Measurements from ENCODE around the gene PRKACB. TPM values are rescaled to one million over a fixed set of nuclear protein-coding genes. Genes with fewer than 3 reads are reported as not detected.

PRKACB gene
- total and polyA plus RNA-seq, 10 of the 15 experiments (the other 5 are each of a cell fraction or from before 2014, with no cell fraction given) = 3.1 to 9.0 (median 7.1) TPM; not detected in 1

DNA sequence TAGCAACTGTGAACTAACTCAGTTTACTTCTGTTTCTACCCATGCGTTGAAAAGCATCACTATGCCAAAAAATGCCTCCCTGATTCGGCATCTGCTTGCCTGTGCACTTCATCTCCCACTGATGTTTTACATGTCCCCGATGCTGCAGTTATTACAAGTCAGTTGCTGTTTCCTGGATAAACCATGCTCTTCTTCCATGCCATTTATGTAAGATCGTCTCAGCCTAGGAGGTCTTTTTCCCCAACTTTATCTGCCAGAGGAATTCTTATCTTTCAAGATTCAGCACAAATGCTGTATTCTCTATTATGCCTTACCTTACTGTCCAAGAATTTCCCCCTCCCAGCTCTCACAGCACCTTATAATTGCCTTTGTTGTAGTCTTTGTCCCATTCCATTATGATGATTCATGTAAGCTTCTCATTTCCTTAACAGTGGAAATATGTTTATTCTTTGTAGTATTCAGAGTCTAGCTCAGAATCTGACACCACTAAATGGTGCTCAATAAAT, 30.0 kb downstream of the PRKACB start:
- DNase-seq (ENCODE audit: low read depth, low spot score) = no peak
- intact Hi-C loops (cut with micrococcal nuclease; ENCODE audit: unreplicated experiment) = no loop called here
- RAD21 ChIA-PET (ENCODE audit: unreplicated experiment) = no interaction called here
- Histone ChIP-seq H2AFZ (ENCODE audit: control insufficient read depth, low read depth, low read length) (no peak overlapping the region), H3K4me1 (ENCODE audit: control insufficient read depth, insufficient read depth, low read length) (no peaks in the 10 kb centered on the region), H3K27ac (ENCODE audit: control insufficient read depth, insufficient read depth) (no peak overlapping the region), H3K79me2 (ENCODE audit: control insufficient read depth, insufficient read depth, low read length) (no peaks in the 10 kb centered on the region), H3K9ac (ENCODE audit: control insufficient read depth, insufficient read depth, low read length) (no peak overlapping the region), H3K4me3 (no peak overlapping the region), H3K4me2 (ENCODE audit: control insufficient read depth, insufficient read depth) (no peak overlapping the region), H3K9me3 (replicated peaks; ENCODE audit: control insufficient read depth, insufficient read depth, low read length) (no peaks in the 10 kb centered on the region), H4K20me1 (ENCODE audit: control insufficient read depth, insufficient read depth) (no peaks in the 10 kb centered on the region), H3K27me3 (replicated peaks in 1 of 2; ENCODE audit: control insufficient read depth in 2 of 2, insufficient read depth in 2 of 2, low read length in 1 of 2) (no peaks in the 10 kb centered on the region), H3K36me3 (ENCODE audit: control insufficient read depth in 2 of 2, insufficient read depth in 2 of 2, low read length in 1 of 2) (no peaks in the 10 kb centered on the region)
- CTCF ChIA-PET = no interaction called here
- POLR2A ChIA-PET = no interaction called here
- BruUV-seq (replicated peaks) = no TSS peak
- SMC1A ChIA-PET (ENCODE audit: uncharacterized antibody, unreplicated experiment) = no interaction called here
- no peak for ATAC-seq
- 94% methylated on average over 4 of the region's 4 CpGs for WGBS (ENCODE audit: insufficient coverage, insufficient replicate concordance, low lambda C conversion rate, missing lambda C conversion rate)
- TF ChIP-seq JUNB (IDR thresholded peaks at IDR 0.05) (no peak), ETV6 (conservative IDR thresholded peaks at IDR 0.05 in 1 of 2, IDR thresholded peaks at IDR 0.05 in 1 of 2; ENCODE audit: borderline replicate concordance in 1 of 2, low read depth in 1 of 2) (no peak), CREB1 (IDR thresholded peaks at IDR 0.05; ENCODE audit: low read depth) (no peak), MEF2A (IDR thresholded peaks at IDR 0.05; ENCODE audit: insufficient read depth, low read depth, low read length) (no peak), STAT3 (IDR thresholded peaks at IDR 0.05; ENCODE audit: low read depth, low read length) (no peak)
- TF ChIP-seq, protein P1, sequence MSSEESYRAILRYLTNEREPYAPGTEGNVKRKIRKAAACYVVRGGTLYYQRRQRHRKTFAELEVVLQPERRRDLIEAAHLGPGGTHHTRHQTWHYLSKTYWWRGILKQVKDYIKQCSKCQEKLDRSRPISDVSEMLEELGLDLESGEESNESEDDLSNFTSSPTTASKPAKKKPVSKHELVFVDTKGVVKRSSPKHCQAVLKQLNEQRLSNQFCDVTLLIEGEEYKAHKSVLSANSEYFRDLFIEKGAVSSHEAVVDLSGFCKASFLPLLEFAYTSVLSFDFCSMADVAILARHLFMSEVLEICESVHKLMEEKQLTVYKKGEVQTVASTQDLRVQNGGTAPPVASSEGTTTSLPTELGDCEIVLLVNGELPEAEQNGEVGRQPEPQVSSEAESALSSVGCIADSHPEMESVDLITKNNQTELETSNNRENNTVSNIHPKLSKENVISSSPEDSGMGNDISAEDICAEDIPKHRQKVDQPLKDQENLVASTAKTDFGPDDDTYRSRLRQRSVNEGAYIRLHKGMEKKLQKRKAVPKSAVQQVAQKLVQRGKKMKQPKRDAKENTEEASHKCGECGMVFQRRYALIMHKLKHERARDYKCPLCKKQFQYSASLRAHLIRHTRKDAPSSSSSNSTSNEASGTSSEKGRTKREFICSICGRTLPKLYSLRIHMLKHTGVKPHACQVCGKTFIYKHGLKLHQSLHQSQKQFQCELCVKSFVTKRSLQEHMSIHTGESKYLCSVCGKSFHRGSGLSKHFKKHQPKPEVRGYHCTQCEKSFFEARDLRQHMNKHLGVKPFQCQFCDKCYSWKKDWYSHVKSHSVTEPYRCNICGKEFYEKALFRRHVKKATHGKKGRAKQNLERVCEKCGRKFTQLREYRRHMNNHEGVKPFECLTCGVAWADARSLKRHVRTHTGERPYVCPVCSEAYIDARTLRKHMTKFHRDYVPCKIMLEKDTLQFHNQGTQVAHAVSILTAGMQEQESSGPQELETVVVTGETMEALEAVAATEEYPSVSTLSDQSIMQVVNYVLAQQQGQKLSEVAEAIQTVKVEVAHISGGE (CRISPR knock-in tag; IDR thresholded peaks at IDR 0.05) = no peak
- TF ChIP-seq, protein P2, sequence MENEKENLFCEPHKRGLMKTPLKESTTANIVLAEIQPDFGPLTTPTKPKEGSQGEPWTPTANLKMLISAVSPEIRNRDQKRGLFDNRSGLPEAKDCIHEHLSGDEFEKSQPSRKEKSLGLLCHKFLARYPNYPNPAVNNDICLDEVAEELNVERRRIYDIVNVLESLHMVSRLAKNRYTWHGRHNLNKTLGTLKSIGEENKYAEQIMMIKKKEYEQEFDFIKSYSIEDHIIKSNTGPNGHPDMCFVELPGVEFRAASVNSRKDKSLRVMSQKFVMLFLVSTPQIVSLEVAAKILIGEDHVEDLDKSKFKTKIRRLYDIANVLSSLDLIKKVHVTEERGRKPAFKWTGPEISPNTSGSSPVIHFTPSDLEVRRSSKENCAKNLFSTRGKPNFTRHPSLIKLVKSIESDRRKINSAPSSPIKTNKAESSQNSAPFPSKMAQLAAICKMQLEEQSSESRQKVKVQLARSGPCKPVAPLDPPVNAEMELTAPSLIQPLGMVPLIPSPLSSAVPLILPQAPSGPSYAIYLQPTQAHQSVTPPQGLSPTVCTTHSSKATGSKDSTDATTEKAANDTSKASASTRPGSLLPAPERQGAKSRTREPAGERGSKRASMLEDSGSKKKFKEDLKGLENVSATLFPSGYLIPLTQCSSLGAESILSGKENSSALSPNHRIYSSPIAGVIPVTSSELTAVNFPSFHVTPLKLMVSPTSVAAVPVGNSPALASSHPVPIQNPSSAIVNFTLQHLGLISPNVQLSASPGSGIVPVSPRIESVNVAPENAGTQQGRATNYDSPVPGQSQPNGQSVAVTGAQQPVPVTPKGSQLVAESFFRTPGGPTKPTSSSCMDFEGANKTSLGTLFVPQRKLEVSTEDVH (IDR thresholded peaks at IDR 0.05; ENCODE audit: low read depth, partially characterized antibody) = no peak
- TF ChIP-seq, protein P3, sequence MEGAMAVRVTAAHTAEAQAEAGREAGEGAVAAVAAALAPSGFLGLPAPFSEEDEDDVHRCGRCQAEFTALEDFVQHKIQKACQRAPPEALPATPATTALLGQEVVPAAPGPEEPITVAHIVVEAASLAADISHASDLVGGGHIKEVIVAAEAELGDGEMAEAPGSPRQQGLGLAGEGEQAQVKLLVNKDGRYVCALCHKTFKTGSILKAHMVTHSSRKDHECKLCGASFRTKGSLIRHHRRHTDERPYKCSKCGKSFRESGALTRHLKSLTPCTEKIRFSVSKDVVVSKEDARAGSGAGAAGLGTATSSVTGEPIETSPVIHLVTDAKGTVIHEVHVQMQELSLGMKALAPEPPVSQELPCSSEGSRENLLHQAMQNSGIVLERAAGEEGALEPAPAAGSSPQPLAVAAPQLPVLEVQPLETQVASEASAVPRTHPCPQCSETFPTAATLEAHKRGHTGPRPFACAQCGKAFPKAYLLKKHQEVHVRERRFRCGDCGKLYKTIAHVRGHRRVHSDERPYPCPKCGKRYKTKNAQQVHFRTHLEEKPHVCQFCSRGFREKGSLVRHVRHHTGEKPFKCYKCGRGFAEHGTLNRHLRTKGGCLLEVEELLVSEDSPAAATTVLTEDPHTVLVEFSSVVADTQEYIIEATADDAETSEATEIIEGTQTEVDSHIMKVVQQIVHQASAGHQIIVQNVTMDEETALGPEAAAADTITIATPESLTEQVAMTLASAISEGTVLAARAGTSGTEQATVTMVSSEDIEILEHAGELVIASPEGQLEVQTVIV (IDR thresholded peaks at IDR 0.05; ENCODE audit: borderline replicate concordance, partially characterized antibody) = no peak
- FAIRE-seq = no peak
- in situ Hi-C loops (cut with MboI) = no loop called here
